ENCODE data around the gene FMN2. TPM values are rescaled to one million over a fixed set of nuclear protein-coding genes. Genes with fewer than 3 reads are reported as not detected.

FMN2 gene
- total RNA-seq, 2 experiments from 2014 or later, result not detected

DNA sequence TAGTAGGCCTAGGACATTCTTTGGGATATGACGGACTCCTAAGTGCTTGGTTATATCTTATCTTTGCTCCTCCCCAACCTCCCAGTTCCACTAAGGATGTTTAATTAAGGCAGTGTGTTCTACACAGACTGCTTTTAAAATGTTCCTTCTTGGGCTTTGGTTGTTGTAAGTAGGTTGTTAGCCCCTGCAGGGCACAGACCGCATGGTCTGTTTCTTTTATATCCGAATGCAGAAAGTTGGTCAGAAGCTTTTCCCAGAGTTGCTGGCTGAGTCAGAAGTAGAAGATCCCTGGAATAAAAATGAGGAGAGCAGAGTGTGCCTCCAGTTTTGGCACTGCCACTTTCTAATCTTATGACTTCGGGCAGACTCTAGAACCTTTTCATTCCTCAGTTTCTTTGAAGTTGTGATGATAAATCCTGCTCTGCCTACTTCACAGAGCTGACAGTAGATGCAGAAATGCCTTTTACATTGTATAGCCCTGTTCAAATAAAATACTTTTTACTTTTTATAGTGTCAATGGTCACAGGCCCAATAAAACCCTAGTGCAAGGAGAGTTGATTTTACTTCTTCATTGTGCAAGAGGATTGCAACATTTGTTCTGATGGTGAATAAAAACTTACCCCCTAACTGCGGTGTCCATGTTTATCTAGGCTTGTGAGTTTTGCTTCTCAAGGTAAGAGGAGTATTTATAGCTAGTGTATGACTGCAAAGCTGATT is 18.4 kb downstream of the FMN2 start:
- intact Hi-C loops (cut with DNase I, micrococcal nuclease), result no loop called here
- TF ChIP-seq, protein P1, sequence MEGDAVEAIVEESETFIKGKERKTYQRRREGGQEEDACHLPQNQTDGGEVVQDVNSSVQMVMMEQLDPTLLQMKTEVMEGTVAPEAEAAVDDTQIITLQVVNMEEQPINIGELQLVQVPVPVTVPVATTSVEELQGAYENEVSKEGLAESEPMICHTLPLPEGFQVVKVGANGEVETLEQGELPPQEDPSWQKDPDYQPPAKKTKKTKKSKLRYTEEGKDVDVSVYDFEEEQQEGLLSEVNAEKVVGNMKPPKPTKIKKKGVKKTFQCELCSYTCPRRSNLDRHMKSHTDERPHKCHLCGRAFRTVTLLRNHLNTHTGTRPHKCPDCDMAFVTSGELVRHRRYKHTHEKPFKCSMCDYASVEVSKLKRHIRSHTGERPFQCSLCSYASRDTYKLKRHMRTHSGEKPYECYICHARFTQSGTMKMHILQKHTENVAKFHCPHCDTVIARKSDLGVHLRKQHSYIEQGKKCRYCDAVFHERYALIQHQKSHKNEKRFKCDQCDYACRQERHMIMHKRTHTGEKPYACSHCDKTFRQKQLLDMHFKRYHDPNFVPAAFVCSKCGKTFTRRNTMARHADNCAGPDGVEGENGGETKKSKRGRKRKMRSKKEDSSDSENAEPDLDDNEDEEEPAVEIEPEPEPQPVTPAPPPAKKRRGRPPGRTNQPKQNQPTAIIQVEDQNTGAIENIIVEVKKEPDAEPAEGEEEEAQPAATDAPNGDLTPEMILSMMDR (IDR thresholded peaks at IDR 0.05), result no peak
- Histone ChIP-seq H3K27me3 (ENCODE audit: control insufficient read depth in 1 of 2, insufficient read depth in 2 of 2, low read length in 2 of 2) (no peaks in the 10 kb centered on the region), H3K4me1 (ENCODE audit: insufficient read depth, low read length) (no peaks in the 10 kb centered on the region), H3K27ac (ENCODE audit: low read depth in 1 of 2, low read length in 2 of 2) (no peak overlapping the region), H3K9me3 (ENCODE audit: control insufficient read depth in 1 of 2, insufficient read depth in 1 of 2, low read length in 2 of 2) (peaks cover 0 to 4% of the 10 kb centered on the region in 2 experiments), H3K36me3 (ENCODE audit: insufficient read depth, low read length) (no peaks in the 10 kb centered on the region), H3K4me3 (ENCODE audit: low read length) (no peak overlapping the region)
- ATAC-seq (ENCODE audit: poor library complexity) (no peak), DNase-seq (no peak)
- Mint-ChIP-seq H3K27ac (no peak overlapping the region), H3K4me3 (no peak overlapping the region), H3K27me3 (no peaks in the 10 kb centered on the region), H3K4me1 (ENCODE audit: low read depth) (no peaks in the 10 kb centered on the region), H3K9me3 (no peaks in the 10 kb centered on the region), H3K36me3 (ENCODE audit: low read depth) (no peaks in the 10 kb centered on the region)
- ChIA-PET CTCF (no interaction called here), POLR2A (no interaction called here)

DNA sequence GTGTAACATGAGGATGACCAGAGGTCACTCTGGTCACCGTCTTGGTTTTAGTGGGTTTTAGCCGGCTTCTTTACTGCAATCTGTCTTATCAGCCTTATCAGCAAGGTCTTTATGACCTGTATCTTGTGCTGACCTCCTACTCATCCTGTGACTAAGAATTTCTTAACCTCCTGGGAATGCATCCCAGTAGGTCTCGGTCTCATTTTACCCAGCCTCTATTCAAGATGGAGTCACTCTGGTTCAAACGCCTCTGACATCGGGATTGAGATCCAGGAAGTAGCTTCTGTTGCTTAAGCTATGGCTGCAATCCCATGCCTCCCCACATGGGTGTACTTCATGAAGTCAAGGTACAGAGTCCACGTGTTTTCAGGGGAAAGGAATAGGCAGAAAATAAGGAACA is 19.9 kb downstream of the FMN2 start:
- no peak overlapping the region for H3K27ac ChIP-seq (ENCODE audit: low read depth in 1 of 2, low read length in 2 of 2)
- Mint-ChIP-seq H3K27ac (no peak overlapping the region), H3K36me3 (ENCODE audit: low read depth) (no peaks in the 10 kb centered on the region), H3K4me3 (no peak overlapping the region), H3K27me3 (no peaks in the 10 kb centered on the region), H3K4me1 (ENCODE audit: low read depth) (no peaks in the 10 kb centered on the region), H3K9me3 (no peaks in the 10 kb centered on the region)
- no peaks in the 10 kb centered on the region for H3K4me1 ChIP-seq (ENCODE audit: insufficient read depth, low read length)
- H3K9me3 ChIP-seq (ENCODE audit: control insufficient read depth in 1 of 2, insufficient read depth in 1 of 2, low read length in 2 of 2), result peaks cover 0 to 4% of the 10 kb centered on the region in 2 experiments
- POLR2A ChIA-PET, result no interaction called here
- no peaks in the 10 kb centered on the region for H3K27me3 ChIP-seq (ENCODE audit: control insufficient read depth in 1 of 2, insufficient read depth in 2 of 2, low read length in 2 of 2)
- no peaks in the 10 kb centered on the region for H3K36me3 ChIP-seq (ENCODE audit: insufficient read depth, low read length)
- intact Hi-C loops (cut with DNase I, micrococcal nuclease), result no loop called here
- no peak overlapping the region for H3K4me3 ChIP-seq (ENCODE audit: low read length)
- CTCF ChIA-PET, result no interaction called here
- ATAC-seq (ENCODE audit: poor library complexity) (no peak), DNase-seq (no peak)
- TF ChIP-seq, protein P1 (IDR thresholded peaks at IDR 0.05), result no peak

DNA sequence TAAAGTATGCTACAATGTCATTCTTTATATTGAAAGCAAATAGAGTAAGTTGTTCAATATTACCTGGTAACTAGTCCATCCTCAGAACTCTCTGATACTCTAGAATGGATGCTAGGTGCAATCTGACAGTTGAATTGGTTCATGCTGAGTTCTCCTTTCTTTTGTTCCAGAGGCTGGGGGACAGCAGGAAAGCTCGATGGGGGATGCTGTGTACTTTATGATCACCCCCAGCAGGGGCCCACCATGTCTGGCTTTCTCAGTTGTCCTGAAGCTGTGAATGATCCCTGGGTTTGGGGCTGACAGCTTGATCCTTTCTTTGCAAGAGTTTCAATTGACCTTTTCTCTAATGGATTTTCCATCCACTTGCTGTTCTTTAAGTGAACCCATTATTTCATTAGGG is 22.5 kb downstream of the FMN2 start:
- ChIA-PET POLR2A (no interaction called here), CTCF (no interaction called here)
- H3K4me3 Mint-ChIP-seq, result no peak overlapping the region
- intact Hi-C loops (cut with DNase I, micrococcal nuclease), result no loop called here
- no peak overlapping the region for H3K27ac Mint-ChIP-seq
- ATAC-seq (ENCODE audit: poor library complexity), result no peak
- H3K27me3 Mint-ChIP-seq, result no peaks in the 10 kb centered on the region
- H3K4me1 ChIP-seq (ENCODE audit: insufficient read depth, low read length), result no peaks in the 10 kb centered on the region
- H3K9me3 Mint-ChIP-seq, result no peaks in the 10 kb centered on the region
- no peaks in the 10 kb centered on the region for H3K27me3 ChIP-seq (ENCODE audit: control insufficient read depth in 1 of 2, insufficient read depth in 2 of 2, low read length in 2 of 2)
- no peaks in the 10 kb centered on the region for H3K36me3 Mint-ChIP-seq (ENCODE audit: low read depth)
- no peak overlapping the region for H3K27ac ChIP-seq (ENCODE audit: low read depth in 1 of 2, low read length in 2 of 2)
- peaks cover 0 to 4% of the 10 kb centered on the region in 2 experiments for H3K9me3 ChIP-seq (ENCODE audit: control insufficient read depth in 1 of 2, insufficient read depth in 1 of 2, low read length in 2 of 2)
- DNase-seq, result no peak
- H3K4me1 Mint-ChIP-seq (ENCODE audit: low read depth), result no peaks in the 10 kb centered on the region
- H3K36me3 ChIP-seq (ENCODE audit: insufficient read depth, low read length), result no peaks in the 10 kb centered on the region
- no peak overlapping the region for H3K4me3 ChIP-seq (ENCODE audit: low read length)
- TF ChIP-seq, protein P1 (IDR thresholded peaks at IDR 0.05), result no peak
